K562 (cell line): ENCODE measurements around the gene CHAF1A.

Source experiments
- ESRRA ChIP-seq: fragments of 450-650 bp; IDR thresholded peaks from 2 replicates; pipeline ENCODE4 v1.6.1; 2014; ENCODE audit warnings: low read depth, mild to moderate bottlenecking, moderate library complexity, borderline replicate concordance
- GTF3C2 ChIP-seq: IDR thresholded peaks from 3 replicates; pipeline ENCODE4 v1.6.1; 2011; ENCODE audit warnings: borderline replicate concordance, mild to moderate bottlenecking, moderate library complexity; ENCODE audit not compliant: insufficient read length; ENCODE audit errors: extremely low read depth
- MAFF ChIP-seq: IDR thresholded peaks from 2 replicates; pipeline ENCODE4 v1.6.1; 2012; ENCODE audit warnings: low read length, improper control_type of control experiment
- NCOA1 ChIP-seq: fragments of 450-650 bp; IDR thresholded peaks from 2 replicates; pipeline ENCODE4 v1.6.1; 2016; ENCODE audit warnings: low read depth
- POLR2A ChIP-seq: fragments of 450-650 bp; conservative IDR thresholded peaks from 2 replicates; pipeline ENCODE4 v1.6.1; 2016
- ZBTB2 ChIP-seq: fragments of 450-650 bp; IDR thresholded peaks from 2 replicates; pipeline ENCODE4 v1.6.1; 2016; ENCODE audit warnings: antibody characterized with exemption

GRCh38 chr19:4434391-4434790 is 32.0 kb downstream of the CHAF1A start:
- TF ChIP-seq NCOA1 (no peak), ZBTB2 (no peak), GTF3C2 (no peak), MAFF (no peak), ESRRA (no peak), POLR2A (no peak)
